PC-3 (cell line): ENCODE data around the gene TNRC6C. TPM values are rescaled to one million over a fixed set of nuclear protein-coding genes. Genes with fewer than 3 reads are reported as not detected.
A peak's percentile ranks its signal among the peaks of the same experiment; 100 is the strongest.

Experiments used
- ATAC-seq: fragments of 200-7000 bp; cut with Tn5 transposase; 2 replicates; pipeline ENCODE4 v1.9.1; 2020; ENCODE audit warnings: mild to moderate bottlenecking, moderate library complexity
- BruUV-seq: library from RNA; stranded (reverse); fragments of 400-500 nt; replicated peaks from 2 replicates; lab custom pipeline; 2021; lab: Mats Ljungman, UMichigan
- CTCF ChIA-PET: fragments of 300-600 bp; sonication (Branson Sonifier 250); formaldehyde crosslinking; loops from one replicate; lab custom pipeline; 2022; ENCODE audit warnings: antibody characterized with exemption; lab: Charles Lee
- POLR2A ChIA-PET: fragments of 300-600 bp; sonication (Branson Sonifier 250); formaldehyde crosslinking; loops from one replicate; lab custom pipeline; 2022; ENCODE audit warnings: antibody characterized with exemption; ENCODE audit not compliant: unreplicated experiment; lab: Charles Lee
- DNase-seq: peaks from one replicate; pipeline ENCODE4 v3.0.0-alpha.2; 2015
- H2AFZ ChIP-seq: fragments of 300-600 bp; sonication (generic); 2 replicates; pipeline ENCODE4 v1.6.0; 2016; ENCODE audit warnings: antibody characterized with exemption, low read length
- H3F3A ChIP-seq: fragments of 300-600 bp; sonication (generic); one replicate; pipeline ENCODE4 v1.6.0; 2017; ENCODE audit warnings: antibody characterized with exemption, low read length, control low read depth, mild to moderate bottlenecking; ENCODE audit not compliant: unreplicated experiment
- H3K27ac ChIP-seq: fragments of 300-600 bp; sonication (generic); 2 replicates; pipeline ENCODE4 v1.5.1; 2016; ENCODE audit warnings: mild to moderate bottlenecking, low read length
- H3K27me3 ChIP-seq: fragments of 300-600 bp; sonication (generic); 2 replicates; pipeline ENCODE4 v1.6.1; 2016; ENCODE audit warnings: low read length, mixed read lengths
- H3K36me3 ChIP-seq: fragments of 300-600 bp; sonication (generic); 2 replicates; pipeline ENCODE4 v1.6.1; 2016; ENCODE audit warnings: low read depth, mixed run types, low read length, mixed read lengths
- H3K4me1 ChIP-seq: fragments of 300-600 bp; sonication (generic); 2 replicates; pipeline ENCODE4 v1.5.1; 2016; ENCODE audit warnings: low read length; ENCODE audit not compliant: insufficient read depth
- H3K4me2 ChIP-seq: fragments of 300-600 bp; sonication (generic); 2 replicates; pipeline ENCODE4 v1.6.0; 2016; ENCODE audit warnings: low read length
- H3K4me3 ChIP-seq: fragments of 300-600 bp; sonication (generic); 2 replicates; pipeline ENCODE4 v1.5.1; 2016; ENCODE audit warnings: mild to moderate bottlenecking, low read length, mixed read lengths
- H3K79me2 ChIP-seq: fragments of 300-600 bp; sonication (generic); 2 replicates; pipeline ENCODE4 v1.6.1; 2017; ENCODE audit warnings: low read length, mixed read lengths
- H3K9ac ChIP-seq: fragments of 300-600 bp; sonication (generic); 2 replicates; pipeline ENCODE4 v1.6.0; 2016; ENCODE audit warnings: mild to moderate bottlenecking, low read length
- H3K9me2 ChIP-seq: fragments of 300-600 bp; sonication (generic); replicated peaks from 2 replicates; pipeline ENCODE4 v1.6.1; 2016; ENCODE audit warnings: mixed run types, low read length, mixed read lengths
- H3K9me3 ChIP-seq: fragments of 300-600 bp; sonication (generic); 2 replicates; pipeline ENCODE4 v1.6.1; 2016; ENCODE audit warnings: low read length, mixed read lengths
- H4K20me1 ChIP-seq: fragments of 300-600 bp; sonication (generic); 2 replicates; pipeline ENCODE4 v1.6.1; 2016; ENCODE audit warnings: low read length, mixed read lengths
- CTCF ChIP-seq: fragments of 300-600 bp; sonication (generic); conservative IDR thresholded peaks from 2 replicates; pipeline ENCODE4 v1.5.1; 2017; ENCODE audit warnings: antibody characterized with exemption, low read depth, mild to moderate bottlenecking, low read length
- EZH2 ChIP-seq: fragments of 300-600 bp; sonication (generic); IDR thresholded peaks from one replicate; pipeline ENCODE4 v1.6.1; 2017; ENCODE audit warnings: antibody characterized with exemption, mild to moderate bottlenecking, low read length; ENCODE audit not compliant: unreplicated experiment
- EZH2phosphoT487 ChIP-seq: fragments of 300-600 bp; sonication (generic); IDR thresholded peaks from 2 replicates; pipeline ENCODE4 v1.6.1; 2018; ENCODE audit warnings: mild to moderate bottlenecking, antibody characterized with exemption, low read length, borderline replicate concordance
- intact Hi-C: fragments of 100-400 bp; cut with micrococcal nuclease; formaldehyde crosslinking; loops from 2 replicates; pipeline ENCODE4 v1.9.0; 2023
- total RNA-seq: library from RNA; depleted of rRNA; stranded (reverse); fragments of >200 nt; gene quantifications from 2 replicates; pipeline ENCODE4 v1.2.3, GENCODE V29; 2014

The TNRC6C gene
- total RNA-seq, 1 experiment from 2014 or later, result 5.3 TPM

GRCh38 chr17:78130090-78130436 lies 171.6 kb downstream of the TNRC6C start:
- no TSS peak for BruUV-seq

GRCh38 chr17:78130437-78131101 lies 172.1 kb downstream of the TNRC6C start, which contains the start of gene TMC8:
Gene TMC8 (plus strand): TSS chr17:78130771. CDS start chr17:78131589, 818 bp downstream.
- no peak for DNase-seq
- H3K9me3 ChIP-seq, result no peaks in the 10 kb centered on the region
- H4K20me1 ChIP-seq, result no peaks in the 10 kb centered on the region
- peaks cover 3% of the 10 kb centered on the region for H3F3A ChIP-seq
- ChIA-PET CTCF (no interaction called here), POLR2A (interaction anchor here (0.5 kb wide), 1 partner anchor 10 kb away, joined by 3 read pairs; no protein-coding TSS in a partner anchor)
- H3K27ac ChIP-seq, result no peak within 1 kb of the TSS
- no peaks in the 10 kb centered on the region for H3K36me3 ChIP-seq
- peaks cover 27% of the 10 kb centered on the region for H3K4me1 ChIP-seq
- H3K4me2 ChIP-seq, result peak within 1 kb of the TSS; percentile 82
- intact Hi-C loops, result no loop called here
- BruUV-seq, result no TSS peak
- peaks cover 23% of the 10 kb centered on the region for H3K79me2 ChIP-seq
- TF ChIP-seq EZH2phosphoT487 (no peak), EZH2 (no peak), CTCF (no peak)
- H2AFZ ChIP-seq, result no peak within 1 kb of the TSS
- H3K27me3 ChIP-seq, result no peaks in the 10 kb centered on the region
- no peak within 1 kb of the TSS for H3K9ac ChIP-seq
- no peaks in the 10 kb centered on the region for H3K9me2 ChIP-seq
- no peak for ATAC-seq
- peak within 1 kb of the TSS; percentile 55 for H3K4me3 ChIP-seq

More at GRCh38 chr17:78130090-78130436, 171.6 kb downstream of the TNRC6C start:
- ChIA-PET CTCF (no interaction called here), POLR2A (interaction anchor here (0.5 kb wide), 1 partner anchor 10 kb away, joined by 3 read pairs; no protein-coding TSS in a partner anchor)
- Histone ChIP-seq H3K9ac (no peak overlapping the region), H3F3A (peaks cover 3% of the 10 kb centered on the region), H3K9me2 (no peaks in the 10 kb centered on the region), H3K36me3 (peaks cover 2% of the 10 kb centered on the region; the same call in 1 of the 2 replicates), H3K4me3 (no peak overlapping the region), H3K27ac (no peak overlapping the region), H2AFZ (no peak overlapping the region), H3K4me1 (peaks cover 27% of the 10 kb centered on the region), H3K9me3 (no peaks in the 10 kb centered on the region), H3K4me2 (no peak overlapping the region), H3K27me3 (no peaks in the 10 kb centered on the region), H4K20me1 (no peaks in the 10 kb centered on the region), H3K79me2 (peaks cover 23% of the 10 kb centered on the region)
- intact Hi-C loops, result no loop called here
- no peak for DNase-seq
- ATAC-seq, result no peak
- TF ChIP-seq CTCF, result no peak
- no peak for TF ChIP-seq EZH2
- TF ChIP-seq EZH2phosphoT487, result no peak
